Measurements from ENCODE around the gene CTSK.
"Not testable (repeated sequence)": the region's sequence is repeated elsewhere in the genome, so short reads cannot be mapped to it uniquely, and the experiment has no call there.

CTSK gene
- total RNA-seq: 8.8 to 123 (median 24.5) reads per million in 17 experiments

DNA sequence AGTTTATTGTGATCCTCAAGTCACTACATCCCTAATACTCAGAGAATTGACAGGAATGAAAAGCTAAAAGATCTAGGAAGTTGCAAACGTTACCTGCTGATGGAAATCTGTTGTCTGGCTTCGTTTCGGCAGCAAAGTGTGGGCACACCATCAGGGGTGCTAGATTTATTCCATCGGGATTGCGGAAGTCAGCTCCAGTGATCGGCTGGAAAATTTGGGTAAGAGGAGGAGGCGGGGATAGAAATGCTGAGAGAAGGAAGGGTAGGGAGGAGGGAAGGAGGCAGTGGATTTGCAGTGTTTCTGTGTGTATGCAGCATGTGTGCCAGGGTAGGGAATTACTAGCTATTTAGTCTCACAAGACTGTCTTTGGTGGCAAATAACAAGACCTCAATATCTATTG lies at the start of gene CTSK:
CTSK (minus strand) TSS at position 140 of the 400 bp plus-strand sequence. CDS start 1,455 bp downstream, outside the sequence.
- no peak for DNase-seq

DNA sequence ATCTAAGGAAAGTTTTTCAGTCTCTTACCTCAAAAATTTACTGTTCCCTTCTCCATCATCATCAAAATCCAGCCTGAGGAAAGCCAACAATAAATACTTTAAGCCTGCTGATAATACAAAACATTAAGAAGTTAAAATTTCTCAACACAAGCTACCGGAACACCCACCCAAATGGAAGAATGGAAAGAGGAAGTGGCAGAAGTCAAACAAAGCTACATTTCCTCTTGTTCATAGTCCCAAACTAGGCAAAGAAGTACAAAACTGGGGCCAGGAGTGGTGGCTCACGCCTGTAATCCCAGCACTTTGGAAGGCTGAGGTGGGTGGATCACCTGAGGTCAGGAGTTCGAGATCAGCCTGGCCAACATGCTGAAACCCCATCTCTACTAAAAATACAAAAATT lies 44.7 kb upstream of the CTSK start:
- peak; percentile 21 to 74 (median 65) for DNase-seq

DNA sequence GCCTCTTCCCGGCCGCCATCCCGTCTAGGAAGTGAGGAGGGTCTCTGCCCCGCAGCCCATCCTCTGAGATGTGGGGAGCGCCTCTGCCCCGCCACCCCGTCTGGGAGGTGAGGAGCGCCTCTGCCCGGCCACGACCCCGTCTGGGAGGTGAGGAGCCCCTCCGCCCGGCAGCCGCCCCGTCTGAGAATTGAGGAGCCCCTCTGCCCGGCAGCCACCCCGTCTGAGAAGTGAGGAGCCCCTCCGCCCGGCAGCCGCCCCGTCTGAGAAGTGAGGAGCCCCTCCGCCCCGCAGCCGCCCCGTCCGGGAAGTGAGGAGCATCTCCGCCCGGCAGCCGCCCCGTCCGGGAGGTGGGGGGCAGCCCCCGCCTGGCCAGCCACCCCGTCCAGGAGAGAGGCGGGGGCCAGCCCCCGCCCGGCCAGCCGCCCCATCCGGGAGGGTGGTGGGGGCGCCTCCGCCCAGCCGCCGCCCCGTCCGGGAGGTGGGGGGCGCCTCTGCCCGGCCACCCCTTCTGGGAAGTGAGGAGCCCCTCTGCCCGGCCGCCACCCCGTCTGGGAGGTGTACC lies 42.8 kb upstream of the CTSK start:
- not testable (repeated sequence) for DNase-seq

DNA sequence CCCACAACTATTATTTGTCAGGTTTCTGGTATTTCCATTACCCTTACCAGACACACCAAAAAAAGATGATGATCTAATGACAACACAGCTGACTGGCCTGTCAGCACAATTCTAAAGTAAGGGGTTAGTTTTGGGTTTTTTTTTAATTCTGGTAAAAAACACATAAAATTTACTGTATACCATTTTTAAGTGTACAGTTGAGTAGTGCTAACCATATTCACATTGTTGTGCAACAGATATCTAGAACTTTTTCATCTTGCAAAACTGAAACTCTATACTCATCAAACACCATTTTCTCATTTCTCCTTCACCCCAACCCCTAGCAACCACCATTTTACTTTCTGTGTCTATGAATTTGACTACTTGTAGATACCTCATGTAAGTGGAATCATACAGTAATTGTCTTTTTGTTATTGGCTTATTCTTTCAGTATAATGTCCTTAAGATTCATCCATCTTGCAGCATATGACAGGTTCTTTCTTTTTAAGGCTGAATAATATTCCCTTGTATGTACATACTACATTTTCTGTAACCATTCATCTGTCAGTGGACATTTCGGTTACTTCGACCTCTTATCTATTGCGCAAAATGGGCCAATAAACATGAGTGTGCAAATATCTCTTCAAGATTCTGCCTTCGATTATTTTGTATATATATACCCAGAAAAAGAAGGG lies 38.5 kb upstream of the CTSK start:
- peak in 1 of 4 experiments; percentile 8 for DNase-seq

DNA sequence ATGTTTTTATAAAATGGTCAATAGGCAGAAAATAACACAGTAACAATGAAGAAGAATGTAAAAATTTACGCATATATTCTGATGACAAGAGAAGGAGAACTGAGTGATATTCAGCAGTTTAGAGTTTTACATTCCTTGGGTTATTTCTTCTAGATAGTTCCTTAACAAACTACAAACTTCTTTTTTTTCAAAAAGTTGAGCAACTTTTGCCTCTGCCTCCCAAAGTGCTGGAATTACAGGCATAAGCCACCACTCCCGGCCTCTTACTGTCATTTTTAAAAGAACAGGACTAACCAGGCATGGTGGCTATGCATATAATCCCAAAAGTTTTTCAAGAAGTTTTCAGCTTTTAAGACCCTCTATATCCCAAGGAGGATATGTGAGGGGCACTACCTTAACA lies 35.4 kb upstream of the CTSK start:
- peak; percentile 17 to 64 (median 36) for DNase-seq

DNA sequence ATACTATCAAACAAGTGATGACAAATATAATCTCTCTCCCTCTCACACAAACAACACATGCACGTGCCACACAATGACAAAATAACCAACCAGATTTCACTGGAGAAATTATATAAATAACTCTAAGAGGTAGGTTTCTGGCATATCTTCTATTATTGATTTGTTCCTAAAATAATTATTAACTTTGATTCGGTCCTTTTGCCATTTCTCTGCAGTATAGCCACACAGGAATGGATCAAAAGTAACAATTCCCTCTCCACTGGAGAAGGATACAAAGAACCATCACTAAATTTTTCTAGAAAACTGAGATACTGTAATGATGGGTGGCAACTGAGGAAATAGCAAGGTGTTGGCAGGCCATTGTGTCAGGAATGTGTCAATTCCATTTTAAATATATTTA lies 34.9 kb upstream of the CTSK start:
- no peak for DNase-seq

DNA sequence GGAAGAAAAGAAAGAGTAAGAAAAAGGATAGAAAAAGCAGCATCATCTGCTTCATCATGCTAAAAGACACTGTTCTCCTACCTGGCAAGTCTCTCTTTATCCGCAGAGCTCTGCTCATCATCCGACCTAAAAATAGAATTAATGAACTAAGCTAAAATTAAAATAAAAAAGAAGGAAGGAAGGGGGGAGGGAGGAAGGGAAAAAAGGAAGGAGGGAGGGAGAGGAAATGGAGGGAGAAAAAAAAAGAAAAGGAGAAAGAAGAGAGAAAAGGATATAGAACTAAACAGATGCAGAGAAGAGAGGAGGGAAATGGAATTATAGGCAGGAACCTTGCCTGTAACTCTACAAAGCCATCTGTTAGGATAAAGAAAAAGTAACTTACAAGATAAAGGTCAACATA lies 34.3 kb upstream of the CTSK start:
- no peak for DNase-seq

DNA sequence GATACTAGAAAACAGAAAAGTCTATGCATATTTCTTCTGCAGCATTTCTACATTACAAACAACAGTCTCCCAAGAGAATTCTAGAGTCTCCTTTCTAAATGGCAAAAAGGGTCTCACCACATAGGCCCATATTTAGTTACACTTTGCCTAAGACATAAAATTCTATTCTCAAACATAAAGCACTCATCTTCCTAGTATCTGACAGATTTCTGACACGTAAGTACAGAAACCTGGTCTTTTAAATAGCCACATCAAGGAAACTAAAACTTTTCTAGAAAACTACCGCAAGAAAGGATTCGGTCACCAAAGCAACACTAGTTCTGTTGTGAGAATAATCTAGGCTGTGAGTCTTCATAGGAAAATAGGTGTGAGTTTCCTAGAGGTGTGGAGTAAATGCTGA lies 33.6 kb upstream of the CTSK start:
- no peak for DNase-seq

DNA sequence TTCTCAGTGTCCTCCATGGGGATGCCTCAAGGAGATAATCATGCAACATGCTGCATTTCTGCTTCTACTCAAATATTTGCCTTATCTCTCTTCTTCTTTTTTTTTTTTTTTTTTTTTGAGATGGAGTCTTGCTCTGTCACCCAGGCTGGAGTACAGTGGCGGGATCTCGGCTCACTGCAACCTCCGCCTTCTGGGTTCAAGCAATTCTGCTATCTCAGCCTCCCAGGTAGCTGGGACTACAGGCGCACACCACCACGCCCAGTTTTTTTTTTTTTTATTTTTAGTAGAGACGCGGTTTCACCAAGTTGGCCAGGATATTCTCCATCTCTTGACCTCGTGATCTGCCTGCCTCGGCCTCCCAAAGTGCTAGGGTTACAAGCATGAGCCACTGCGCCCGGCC lies 32.8 kb upstream of the CTSK start:
- not testable (repeated sequence) for DNase-seq

DNA sequence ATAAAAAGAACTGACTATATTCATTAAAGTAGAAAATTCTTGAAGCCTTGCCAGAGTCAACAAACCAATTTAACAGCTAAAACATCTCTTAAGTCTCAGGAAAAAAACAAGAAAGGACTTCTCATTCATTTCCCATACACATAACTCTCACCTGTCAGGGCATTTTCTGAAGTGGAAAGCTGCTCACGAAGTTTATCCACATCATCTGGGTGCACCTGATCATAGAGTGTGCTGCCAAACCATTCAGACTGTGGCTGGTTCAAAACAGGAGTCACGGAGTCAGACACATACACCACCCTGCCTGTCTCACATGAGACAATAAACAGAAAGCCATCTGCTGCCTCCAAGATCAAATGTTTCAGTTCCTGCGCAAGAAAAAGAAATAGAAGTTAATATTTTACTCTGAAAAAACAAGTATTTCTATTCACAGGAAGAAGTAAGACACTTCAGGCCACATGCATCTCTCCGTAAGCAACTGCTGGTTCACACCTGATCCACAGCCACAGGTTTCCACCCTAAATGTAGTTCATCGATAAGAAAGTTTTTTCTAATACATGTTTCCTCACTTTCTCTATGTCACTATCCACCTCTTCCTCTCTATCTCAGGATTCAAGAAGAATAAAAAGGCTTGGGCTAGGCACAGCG lies 28.2 kb upstream of the CTSK start:
- no peak for DNase-seq

DNA sequence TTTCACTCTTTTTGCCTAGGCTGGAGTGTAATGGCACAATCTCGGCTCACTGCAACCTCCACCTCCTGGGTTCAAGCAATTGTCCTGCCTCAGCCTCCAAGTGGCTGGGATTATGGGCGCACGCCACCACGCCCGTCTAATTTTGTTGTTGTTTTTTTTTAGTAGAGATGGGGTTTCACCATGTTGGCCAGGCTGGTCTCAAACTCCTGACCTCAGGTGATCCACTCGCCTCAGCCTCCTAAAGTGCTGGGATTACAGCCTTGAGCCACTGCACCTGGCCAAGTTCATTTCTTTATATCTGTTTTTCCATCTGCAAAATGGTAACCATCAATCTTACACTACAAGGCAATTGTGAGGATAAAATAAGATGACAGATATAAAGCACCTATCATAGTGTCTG lies 25.9 kb upstream of the CTSK start:
- not testable (repeated sequence) for DNase-seq

DNA sequence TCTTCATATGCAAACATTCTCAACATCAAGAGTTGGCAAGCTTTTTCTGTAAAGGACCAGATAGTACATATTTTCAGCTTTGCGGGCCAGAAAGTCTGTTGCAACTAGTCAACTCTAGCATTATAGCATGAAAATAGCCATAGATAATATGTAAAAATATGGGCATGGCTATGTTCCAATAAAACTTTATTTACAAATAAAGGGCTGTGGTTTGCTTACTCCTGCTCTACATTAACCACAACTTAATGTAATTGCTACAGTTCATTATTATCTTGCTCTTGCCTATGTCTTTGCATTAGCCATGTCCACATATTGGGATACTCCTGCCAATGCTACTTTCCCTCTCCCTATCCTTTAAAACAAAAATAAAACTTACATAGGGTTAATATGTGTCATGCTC lies 24.5 kb upstream of the CTSK start:
- DNase-seq: no peak

DNA sequence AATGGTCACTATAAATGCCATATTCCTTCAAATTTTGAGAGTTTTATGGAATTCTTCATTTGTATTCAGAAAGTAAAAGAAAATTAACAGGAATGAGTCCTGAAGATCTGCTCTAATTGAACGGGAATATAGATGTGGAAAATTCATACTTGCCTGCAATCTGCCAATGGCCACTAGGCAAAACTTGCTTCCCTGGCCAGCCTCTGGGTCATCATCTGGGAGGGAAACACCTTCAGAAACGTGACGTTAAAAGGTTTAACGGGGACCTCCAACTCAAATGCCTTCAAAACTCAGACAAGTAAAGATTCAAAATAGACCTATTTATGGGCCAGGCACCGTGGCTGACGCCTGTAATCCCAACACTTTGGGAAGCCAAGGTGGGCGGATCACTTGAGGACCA lies 21.7 kb upstream of the CTSK start:
- DNase-seq: no peak

DNA sequence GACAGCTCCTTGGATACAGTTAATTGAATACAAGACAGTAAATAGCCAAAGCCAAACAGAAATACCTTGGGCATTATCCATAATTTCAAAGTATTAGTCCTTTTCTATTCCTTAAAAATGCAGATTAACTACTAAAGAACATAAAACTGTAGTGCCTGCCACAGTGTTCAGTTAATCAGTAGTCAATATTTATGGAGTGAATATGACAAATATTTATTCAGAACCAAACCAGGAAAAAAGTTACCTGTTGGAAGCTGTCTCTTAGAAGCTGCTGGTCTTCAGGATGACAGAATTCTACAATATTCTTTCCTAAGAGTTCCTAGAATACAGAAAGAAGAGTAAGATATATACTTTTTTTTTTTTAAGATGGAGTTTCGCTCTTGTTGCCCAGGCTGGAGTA lies 18.2 kb upstream of the CTSK start:
- DNase-seq: no peak

DNA sequence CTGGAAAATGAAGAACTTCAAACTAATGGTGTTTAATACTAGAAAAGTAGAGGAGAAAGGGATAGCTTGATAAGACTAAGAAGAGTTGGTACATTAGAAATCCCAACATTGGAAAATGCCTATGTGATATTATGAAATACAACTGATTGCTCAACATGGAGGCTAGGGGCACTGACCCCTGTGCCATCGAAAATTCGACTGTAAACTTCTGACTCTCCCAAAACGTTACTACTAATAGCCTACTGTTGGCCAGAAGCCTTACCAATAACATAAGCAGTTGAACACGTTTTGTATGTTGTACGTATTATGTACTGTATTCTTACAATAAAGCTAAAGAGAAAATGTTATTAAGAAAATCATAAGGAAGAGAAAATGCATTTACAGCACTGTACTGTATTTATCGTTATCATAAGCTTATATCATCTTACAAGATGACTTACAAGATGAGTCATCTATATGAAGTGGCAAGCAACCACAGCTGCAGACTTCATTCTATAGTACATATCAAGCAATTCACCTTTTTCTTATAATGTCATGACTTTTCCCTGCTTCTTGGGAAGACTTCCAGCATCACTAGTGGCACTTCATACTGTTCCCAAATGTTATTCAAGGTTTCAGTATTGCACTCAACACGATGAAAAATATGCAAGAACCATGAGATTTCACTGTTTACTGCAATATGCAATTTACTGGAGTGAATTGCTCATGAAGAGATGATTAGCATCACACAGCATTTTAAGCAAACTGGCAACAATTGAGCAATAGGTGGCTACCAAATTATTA lies 12.9 kb upstream of the CTSK start:
- DNase-seq: peak in 2 of 4 experiments; percentile 35 to 45

DNA sequence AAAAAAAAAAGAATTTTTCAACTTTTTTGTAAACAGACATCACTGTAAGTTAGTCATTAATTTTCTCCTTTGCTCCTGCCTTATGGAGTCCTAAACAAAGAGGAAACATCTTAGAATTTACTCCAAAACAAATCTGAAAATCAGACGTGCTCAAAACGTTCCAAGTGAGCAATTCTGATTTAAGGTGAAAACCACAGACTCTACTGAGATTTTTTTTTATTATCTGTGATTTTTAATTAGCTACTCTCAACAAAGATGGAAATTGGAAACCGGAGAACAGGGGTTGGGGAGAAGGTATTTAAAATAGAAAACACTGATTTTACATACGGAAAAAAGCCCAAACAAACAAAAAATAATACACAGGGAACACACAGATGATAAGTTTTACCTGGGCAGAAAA lies 7.8 kb upstream of the CTSK start:
- no peak for DNase-seq

DNA sequence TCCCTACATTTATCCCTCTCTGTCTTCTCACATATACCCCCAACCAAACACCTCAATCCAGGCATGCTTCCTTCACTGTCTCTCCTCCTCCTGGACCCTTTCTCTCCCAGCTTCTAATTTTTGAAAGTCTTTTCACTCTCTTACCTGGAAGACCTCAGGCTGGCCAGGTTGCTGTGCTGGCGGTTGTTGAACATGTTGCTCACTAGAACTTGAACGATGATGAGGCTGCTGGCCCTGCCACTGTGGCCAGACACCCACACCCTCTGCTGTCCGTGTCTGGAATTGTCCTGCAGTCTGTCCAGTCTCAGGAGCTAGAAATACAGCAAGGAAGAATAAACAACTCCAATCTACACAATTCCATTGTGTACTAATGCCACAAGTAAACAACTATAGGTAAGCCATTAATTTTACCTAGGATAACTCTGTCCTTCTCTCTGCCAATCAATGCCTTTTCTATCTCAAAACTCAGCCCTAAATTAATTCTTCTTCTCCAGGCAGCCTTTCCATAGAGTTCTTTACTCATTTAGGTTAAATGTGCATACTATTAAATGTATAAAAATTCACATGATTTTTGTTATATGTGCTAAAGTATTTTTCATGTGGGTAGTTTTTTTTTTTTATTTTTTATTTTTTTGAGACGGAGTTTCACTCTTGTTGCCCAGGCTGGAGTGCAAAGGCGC lies 5.1 kb upstream of the CTSK start:
- DNase-seq: peak; percentile 64 to 86 (median 78)

DNA sequence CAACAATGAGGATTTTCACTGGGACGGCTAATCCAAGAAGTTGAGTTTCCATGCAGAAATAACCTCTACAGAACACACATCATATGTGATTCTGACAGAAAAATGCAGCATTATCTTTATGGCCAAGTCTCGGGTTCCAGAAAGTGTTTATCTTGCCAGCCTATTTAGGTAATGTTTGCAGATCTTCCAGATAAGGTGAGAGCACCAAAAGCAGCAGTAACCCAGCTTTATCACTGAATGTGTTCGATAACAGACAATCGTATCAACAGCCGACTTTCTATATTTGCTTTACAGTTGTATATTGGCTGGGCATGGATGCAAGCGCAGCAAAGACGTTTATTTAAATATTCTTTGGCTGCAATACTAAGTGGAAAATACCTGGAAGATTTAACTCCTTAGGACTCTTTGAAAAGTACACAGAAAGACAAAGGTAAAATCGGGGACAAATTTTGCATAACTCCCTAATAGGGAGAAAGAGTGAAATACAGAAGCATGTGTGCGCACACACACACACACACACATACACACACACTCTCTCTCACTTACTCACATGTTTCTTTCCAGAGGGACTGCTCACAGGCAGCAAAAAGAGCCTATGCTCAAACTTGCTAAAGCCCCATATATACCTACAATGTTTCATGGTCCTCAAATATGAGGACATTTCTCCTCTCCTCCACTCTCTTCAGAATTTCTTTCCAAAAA lies 3.0 kb upstream of the CTSK start:
- no peak for DNase-seq

DNA sequence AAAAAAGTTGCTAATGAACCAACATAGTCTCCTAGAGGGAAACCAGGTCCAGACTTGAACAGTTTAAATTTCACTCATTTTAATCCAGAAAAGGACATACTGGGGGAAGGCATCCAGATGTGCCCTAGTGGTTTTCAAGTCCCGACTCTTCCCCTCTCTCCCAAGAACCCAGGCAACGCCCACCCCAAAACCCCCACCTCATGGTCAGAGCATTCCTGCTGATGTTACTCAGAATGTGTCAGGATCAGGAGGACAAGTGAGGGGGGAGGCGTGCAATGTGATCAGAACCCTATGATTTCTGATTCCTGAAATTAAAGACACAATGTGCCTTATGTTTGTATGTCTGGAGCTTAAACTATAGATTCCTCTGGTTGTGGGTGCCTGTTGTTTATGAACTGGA lies 1.6 kb upstream of the CTSK start:
- peak in 3 of 4 experiments; percentile 26 to 59 (median 38) for DNase-seq

DNA sequence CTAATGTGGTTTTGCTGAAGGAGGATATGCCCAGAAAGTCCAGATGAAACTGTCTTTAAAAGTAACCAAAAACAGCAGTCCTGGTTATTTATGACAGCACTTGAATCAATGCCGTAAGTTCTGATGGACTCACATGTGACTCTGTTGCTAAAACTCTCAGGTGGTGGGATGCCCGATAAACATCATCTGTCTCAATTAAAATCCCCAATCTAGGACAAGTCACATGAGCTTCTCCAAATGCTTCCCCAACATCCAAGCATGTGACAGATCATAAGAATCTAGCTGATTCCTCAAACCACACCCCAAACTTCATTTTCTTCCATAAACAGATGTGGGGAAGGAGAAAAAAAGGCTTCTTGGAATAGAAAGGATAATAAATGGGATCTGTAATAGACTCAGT lies 786 bp upstream of the CTSK start:
- peak; percentile 25 to 62 (median 48) for DNase-seq

DNA sequence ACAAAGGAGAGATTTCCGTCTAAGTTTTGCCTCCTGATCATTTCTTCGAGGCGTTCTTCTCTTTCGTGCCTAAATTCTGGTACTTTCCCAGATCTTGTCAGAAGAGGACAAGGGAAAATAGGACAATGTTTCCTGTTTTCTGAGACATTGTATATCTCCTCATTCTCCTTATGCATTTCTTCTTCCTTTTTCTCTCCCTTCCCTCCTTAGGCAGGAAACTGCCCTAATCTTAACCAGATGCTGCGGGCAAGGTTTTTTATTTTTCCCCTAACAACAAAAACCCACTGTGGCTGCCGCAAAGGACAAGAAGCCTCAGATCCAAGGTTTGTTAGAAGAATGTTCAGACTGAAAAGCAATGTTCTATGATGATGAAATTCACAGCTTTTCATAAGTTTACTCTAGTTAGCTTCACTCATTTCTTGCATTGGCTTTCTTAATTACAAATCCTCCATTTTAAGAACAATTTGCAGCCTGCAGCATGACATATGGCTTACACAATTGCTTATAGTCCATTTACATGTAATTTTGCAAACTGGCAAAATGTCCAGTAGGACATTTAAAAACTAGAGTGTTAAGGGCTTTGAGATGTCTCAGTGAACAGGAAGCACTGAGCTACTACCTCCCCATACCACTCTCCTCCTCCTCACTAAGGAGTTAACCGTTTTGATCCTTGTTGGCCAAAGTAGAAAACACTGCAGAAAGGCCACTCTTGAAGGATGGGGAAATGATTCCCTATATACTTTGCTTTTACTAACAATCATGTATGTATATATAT lies 624 bp downstream of the CTSK start:
- peak; percentile 12 to 56 (median 38) for DNase-seq

All from suppressor macrophage (primary cell).